ENCODE results near the gene ZNF385B.

The ZNF385B gene

GRCh38 chr2:179855673-179856072 is 5.7 kb downstream of the ZNF385B start:
- no peak for DNase-seq

DNA sequence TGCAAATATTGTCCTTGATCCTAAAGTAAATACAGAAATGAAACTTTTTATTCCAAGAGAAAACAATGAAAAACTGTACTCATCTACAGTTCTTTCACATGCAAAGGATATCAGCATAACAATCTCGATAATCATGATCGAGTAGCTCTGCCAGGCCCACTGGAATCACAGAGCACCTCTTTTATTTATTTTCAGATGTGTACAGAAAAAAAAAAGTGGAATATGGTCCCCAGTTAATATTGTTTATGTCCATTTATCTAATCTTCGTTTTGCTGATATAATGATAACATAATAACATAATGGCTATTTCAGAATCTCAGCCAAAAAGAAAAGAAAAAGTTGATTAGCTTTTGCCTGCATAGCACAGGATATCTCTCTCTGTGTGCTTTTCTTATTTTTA is 6.5 kb downstream of the ZNF385B start:
- DNase-seq, result no peak

GRCh38 chr2:179853108-179853507 is 8.3 kb downstream of the ZNF385B start:
- no peak for DNase-seq

- no peak for DNase-seq
Measured at GRCh38 chr2:179850188-179850587, 11.2 kb downstream of the ZNF385B start.

GRCh38 chr2:179849719-179850118 is 11.7 kb downstream of the ZNF385B start:
- no peak for DNase-seq

- no peak for DNase-seq
Measured at GRCh38 chr2:179843541-179843940, 17.9 kb downstream of the ZNF385B start.

GRCh38 chr2:179842498-179843153 is 18.8 kb downstream of the ZNF385B start:
- no peak for DNase-seq

- no peak for DNase-seq
Measured at GRCh38 chr2:179840840-179841239, 20.6 kb downstream of the ZNF385B start.

DNA sequence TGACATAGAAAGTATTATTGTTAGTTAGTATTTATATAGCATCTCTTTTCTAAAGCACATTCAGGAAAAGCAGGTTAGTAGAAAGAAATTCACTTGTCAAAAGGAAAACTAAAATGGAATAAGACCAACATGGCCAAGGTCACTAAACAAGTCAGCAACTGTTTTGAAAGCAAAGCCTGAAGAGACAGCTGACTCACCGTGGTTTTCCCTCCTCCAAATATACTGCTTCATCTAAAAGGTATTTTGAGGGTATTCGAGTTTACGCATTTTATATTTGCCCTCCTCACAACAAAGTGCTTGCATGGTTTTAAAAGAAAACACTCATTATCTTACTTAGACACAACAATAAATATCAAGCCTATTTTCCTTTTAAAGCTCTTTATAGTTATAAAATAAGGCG is 24.0 kb downstream of the ZNF385B start:
- DNase-seq, result no peak

DNA sequence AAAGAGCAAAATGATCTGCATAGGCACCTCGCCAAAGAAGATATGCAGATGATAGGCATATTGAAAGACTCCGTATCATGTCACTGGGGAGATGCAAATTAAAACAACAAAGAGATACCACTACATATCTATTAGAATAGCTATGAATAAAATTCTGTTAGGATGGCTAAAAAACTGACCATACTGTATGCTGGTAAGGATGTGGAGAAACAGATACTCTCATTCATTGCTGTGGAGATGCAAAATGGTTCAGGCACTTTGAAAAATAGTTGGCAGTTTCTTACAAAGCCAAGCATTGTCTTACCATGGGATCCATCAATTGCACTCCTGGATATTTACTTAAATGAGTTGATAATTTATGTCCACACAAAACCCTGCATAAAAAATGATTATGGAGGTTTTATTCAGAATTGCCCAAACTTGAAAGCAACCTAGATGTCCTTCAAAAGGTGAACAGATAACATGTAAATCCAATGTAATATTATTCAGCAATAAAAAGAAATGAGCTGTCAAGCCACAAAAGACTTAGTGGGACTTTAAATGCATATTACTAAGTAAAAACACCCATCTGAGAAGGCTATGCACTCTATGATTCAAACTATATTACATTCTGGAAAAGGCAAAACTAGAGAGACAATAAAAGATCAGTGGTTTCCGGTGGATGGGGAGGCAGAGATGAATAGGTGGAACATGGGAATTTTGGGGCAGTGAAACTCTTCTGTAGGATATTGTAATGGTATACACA is 31.2 kb downstream of the ZNF385B start:
- no peak for DNase-seq

GRCh38 chr2:179826297-179826696 is 35.1 kb downstream of the ZNF385B start:
- no peak for DNase-seq

- DNase-seq, result no peak
Measured at GRCh38 chr2:179825494-179825893, 35.9 kb downstream of the ZNF385B start.

DNA sequence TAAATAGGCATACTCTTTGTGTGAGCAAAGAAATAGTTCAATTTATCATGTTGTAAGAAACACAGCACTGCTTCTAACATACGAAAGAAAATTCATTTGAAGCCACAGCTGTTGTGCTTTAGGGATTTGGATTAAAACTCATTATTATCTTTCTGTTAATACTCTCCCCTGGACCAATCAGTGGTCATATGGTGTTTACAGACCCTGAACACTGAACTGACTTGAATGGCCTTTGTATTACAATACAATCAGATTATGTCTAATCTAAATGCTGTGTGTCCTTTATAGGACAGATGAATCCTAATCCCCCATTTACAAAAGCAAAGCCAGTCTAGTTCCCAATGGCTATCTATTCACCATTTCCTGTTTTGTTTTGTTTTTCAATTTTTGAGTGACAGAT is 36.5 kb downstream of the ZNF385B start:
- no peak for DNase-seq

- no peak for DNase-seq
Measured at GRCh38 chr2:179822540-179822939, 38.9 kb downstream of the ZNF385B start.

GRCh38 chr2:179818546-179818945 is 42.9 kb downstream of the ZNF385B start:
- no peak for DNase-seq

DNA sequence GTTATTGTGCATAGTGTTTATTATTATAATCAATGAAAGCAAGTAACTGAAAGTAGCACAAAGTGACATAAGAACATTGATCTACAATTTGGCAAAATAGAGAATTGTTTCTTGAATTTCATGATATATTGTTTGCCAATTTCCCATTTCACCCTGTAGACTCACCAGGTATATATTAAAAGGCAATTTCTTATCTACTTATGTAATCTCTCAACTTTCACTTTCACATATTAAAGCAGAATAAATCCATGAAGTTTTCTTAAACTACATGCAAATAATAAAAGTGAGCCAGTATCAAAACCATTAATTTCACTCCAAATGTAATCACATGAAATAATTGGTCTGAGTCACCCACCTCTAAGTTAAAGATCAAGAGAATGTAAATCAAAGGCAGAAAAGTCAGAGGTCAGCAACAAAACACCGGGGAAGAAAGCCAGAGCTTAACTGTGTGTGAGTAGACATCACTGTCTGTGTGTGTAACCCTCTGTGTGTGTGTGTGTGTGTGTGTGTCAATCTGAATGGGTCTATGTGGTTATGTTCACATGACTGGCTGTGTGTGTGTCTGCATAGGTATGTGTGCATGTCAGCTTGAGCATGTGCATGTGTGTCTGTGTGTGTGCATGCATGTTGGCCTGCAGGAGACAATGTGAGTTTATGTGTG is 44.1 kb downstream of the ZNF385B start:
- no peak for DNase-seq

DNA sequence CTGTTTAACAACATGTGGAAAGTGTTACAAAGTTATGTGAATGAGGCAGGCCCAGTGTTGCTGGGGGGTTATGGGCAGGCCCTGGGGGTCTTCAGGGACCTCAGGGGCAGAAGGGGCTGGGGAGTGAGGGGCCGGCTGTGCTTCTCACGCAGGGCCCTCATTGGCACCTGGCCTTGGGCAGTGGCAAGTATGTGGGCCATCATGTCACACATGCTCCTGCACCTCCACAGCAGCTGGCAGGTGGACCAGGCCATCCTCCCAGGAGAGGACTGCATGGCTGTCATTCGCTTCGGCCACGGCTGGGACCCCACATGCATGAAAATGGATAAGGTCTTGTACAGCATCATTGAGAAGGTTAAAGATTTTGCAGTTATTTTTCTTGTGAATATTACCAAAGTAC is 47.4 kb downstream of the ZNF385B start:
- DNase-seq, result no peak

DNA sequence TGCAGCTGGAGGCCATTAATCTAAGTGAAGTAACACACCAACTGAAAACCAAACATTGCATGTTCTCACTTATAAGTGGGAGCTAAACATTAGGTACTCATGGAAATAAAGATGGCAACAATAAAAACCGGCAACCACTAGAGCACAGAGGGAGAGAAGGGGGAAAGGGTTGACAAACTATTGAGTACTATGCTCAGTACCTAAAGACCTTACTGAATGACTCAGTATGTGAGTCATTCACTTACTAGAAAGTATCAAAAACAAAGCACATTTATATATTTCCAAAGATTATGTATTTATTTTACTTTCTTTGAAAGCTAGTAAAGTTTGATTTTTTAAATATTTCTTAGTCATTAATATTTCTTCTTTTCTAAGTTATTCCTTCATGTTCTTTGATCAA is 48.9 kb downstream of the ZNF385B start:
- no peak for DNase-seq

DNA sequence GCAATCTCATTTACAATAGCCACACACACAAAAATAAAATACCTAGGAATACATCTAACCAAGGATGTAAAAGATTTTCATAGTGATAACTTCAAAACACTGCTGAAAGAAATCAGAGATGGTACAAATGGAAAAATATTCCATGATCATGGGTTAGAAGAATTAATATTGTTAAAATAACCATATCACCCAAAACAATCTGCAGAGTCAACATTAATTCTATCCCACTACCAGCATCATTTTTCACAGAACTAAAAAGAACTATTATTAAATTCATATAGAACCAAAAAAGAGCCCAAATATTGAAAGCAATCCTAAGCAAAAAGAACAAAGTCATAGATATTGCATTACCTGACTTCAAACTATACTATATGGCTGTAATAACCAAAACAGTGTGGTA is 50.4 kb downstream of the ZNF385B start:
- DNase-seq, result no peak

GRCh38 chr2:179809606-179810005 is 51.8 kb downstream of the ZNF385B start:
- no peak for DNase-seq

DNA sequence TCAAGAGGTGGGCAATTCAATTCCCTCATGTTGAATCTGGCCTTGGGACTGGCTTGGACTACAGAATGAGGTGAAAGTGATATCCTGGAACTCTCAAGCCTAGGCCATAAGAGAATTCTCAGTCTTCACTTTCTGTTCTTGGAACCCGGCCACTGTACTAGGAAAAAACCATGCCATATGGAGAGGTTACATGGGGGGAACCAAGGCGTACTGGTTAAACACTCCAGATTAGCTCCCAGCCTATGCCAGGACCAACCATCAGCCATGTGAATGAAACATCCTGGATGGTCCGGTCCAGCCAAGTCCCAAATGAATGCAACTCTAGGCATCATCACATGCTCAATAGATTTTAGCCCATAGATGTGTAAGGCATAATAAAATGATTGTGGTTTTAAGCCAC is 56.4 kb downstream of the ZNF385B start:
- DNase-seq, result no peak

DNA sequence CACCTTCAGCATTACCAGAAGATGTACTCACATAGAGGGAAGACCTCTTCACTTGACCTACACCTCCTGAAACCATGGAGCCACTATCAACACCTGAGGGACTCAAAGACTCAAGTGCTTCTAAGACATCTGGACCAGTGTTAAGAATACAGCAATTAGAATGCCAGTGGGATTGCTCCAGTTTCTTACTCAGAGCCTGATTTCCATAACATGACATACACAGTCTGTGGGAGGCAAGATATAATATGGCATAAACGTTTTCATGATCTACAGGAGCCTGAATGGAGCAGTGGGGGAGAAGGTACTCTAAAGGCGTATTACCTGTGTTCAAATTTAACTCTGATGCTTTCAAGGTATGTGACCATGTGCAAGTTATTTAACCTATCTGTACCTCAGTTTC is 57.2 kb downstream of the ZNF385B start:
- no peak for DNase-seq

DNA sequence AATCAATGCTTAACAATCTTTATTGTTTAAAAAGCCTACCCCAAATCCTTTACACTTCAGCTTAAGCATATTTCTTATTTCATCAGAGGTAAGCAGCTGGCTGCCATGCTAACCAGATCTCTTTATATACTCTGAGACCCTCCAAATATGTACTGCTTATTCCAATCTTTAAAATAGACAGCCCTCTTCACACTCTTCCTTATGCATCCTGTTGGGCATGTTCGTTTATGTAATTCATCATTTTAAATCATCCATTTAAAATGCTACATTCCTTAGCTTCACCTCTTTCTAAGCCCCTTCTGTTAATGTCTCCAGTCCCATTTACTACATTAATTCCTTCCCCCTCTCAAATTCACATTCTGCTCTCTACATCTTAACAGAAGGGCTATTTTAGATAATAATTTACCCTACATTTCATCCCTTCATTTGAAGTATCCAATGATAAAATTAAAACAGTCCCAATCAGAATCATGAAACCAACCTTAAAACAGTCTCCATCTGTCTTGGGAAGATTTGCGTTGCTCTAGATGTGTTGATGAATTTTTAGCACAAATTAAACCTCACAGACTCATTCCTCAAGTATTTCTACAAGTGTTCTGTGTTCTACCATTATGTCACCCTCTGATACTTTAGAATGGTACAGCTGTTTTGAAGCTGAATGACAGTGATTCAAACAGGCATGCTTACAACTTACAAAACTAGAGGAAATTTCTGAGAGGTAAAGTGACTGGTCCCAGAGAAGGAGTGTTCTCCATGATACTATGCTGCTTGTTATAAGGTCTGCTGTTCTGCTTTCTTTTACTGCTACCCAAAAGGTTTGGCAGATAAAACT is 59.1 kb downstream of the ZNF385B start:
- no peak for DNase-seq

Measured in CD4-positive, alpha-beta T cell treated with Interleukin-21 for 1 hour (primary cell).